ENCODE results near the gene ATP1A1. TPM values are rescaled to one million over a fixed set of nuclear protein-coding genes. Genes with fewer than 3 reads are reported as not detected.

The ATP1A1 gene
- total and polyA plus RNA-seq, 4 donors = 68.6 to 128 (median 82.6) TPM

DNA sequence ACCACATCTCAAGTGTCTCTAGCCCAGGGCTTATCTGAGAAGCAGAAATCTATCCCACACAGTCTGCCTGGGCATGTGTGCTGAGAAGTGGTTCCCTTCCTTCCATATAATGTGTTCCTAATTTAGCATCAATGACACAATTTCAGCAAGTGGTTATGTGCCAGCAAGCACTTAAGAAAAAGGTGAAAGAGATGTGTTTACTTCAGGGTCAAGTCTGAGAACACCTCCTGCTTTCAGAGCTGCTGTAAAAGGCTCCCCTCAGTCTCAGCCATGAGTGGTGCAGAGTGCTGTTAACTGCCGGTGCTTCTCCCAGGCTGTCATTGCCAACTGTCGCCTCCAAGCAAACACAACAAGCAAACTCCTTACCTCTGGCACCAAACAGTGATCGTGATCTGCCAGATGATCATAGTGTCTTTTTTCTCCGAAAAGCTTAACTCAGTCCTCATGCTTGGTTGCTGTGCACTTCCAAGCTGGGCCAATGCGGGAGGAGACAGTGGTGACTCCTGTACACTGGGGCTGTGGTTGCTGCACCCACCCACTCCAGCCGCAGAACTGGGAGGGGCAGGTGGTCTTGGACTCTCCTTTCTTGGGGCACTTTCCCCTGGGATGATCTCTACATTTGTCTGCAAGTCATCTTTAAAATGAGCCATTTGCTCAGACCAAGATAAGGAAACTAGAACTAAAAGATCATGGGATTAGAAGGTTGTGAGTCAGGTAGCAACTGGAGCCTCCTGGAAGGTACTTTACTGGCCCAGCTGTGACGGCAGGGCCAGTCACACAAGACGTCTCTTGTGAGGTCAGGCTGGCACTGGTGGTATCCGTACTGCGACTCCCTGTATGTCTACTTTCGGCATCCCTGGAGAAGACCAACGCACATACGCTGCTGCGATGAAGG, 32.4 kb downstream of the ATP1A1 start:
- no peaks in the 10 kb centered on the region for H3K27me3 ChIP-seq (ENCODE audit: control insufficient read depth in 4 of 4, insufficient read depth in 4 of 4, low read length in 3 of 4)
- WGBS = 74% methylated on average over 14 of the region's 14 CpGs
- H3K27ac ChIP-seq (ENCODE audit: low read depth in 1 of 2, low read length in 2 of 2) = no peak overlapping the region
- peaks cover 0 to 19% (median 2%) of the 10 kb centered on the region in 4 donors for H3K4me1 ChIP-seq (ENCODE audit: control insufficient read depth in 4 of 4, insufficient read depth in 4 of 4, low read length in 3 of 4)
- no peak overlapping the region for H3K4me3 ChIP-seq (ENCODE audit: low read depth in 1 of 3, low read length in 3 of 3)
- H3K9ac ChIP-seq (ENCODE audit: low read depth in 1 of 2, low read length in 2 of 2) = no peak overlapping the region
- H3K36me3 ChIP-seq (ENCODE audit: control insufficient read depth in 4 of 4, insufficient read depth in 3 of 4, low read depth in 1 of 4, low read length in 3 of 4) = peaks cover 5 to 66% (median 47%) of the 10 kb centered on the region in 4 donors
- no peaks in the 10 kb centered on the region for H3K9me3 ChIP-seq (ENCODE audit: control insufficient read depth in 4 of 4, low read length in 3 of 4)
- TF ChIP-seq RAD21 (IDR thresholded peaks at IDR 0.05) (no peak), HNF4A (conservative IDR thresholded peaks at IDR 0.05) (no peak), GABPA (IDR thresholded peaks at IDR 0.05 in 1 of 2, conservative IDR thresholded peaks at IDR 0.05 in 1 of 2) (no peak), HNF4G (IDR thresholded peaks at IDR 0.05) (no peak), YY1 (IDR thresholded peaks at IDR 0.05) (no peak), TAF1 (conservative IDR thresholded peaks at IDR 0.05) (no peak), FOXA1 (IDR thresholded peaks at IDR 0.05) (no peak), JUND (IDR thresholded peaks at IDR 0.05) (no peak)
- TF ChIP-seq, protein P1, sequence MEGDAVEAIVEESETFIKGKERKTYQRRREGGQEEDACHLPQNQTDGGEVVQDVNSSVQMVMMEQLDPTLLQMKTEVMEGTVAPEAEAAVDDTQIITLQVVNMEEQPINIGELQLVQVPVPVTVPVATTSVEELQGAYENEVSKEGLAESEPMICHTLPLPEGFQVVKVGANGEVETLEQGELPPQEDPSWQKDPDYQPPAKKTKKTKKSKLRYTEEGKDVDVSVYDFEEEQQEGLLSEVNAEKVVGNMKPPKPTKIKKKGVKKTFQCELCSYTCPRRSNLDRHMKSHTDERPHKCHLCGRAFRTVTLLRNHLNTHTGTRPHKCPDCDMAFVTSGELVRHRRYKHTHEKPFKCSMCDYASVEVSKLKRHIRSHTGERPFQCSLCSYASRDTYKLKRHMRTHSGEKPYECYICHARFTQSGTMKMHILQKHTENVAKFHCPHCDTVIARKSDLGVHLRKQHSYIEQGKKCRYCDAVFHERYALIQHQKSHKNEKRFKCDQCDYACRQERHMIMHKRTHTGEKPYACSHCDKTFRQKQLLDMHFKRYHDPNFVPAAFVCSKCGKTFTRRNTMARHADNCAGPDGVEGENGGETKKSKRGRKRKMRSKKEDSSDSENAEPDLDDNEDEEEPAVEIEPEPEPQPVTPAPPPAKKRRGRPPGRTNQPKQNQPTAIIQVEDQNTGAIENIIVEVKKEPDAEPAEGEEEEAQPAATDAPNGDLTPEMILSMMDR (IDR thresholded peaks at IDR 0.05; ENCODE audit: low read depth, low read length, missing input control) = no peak
- TF ChIP-seq, protein P2, sequence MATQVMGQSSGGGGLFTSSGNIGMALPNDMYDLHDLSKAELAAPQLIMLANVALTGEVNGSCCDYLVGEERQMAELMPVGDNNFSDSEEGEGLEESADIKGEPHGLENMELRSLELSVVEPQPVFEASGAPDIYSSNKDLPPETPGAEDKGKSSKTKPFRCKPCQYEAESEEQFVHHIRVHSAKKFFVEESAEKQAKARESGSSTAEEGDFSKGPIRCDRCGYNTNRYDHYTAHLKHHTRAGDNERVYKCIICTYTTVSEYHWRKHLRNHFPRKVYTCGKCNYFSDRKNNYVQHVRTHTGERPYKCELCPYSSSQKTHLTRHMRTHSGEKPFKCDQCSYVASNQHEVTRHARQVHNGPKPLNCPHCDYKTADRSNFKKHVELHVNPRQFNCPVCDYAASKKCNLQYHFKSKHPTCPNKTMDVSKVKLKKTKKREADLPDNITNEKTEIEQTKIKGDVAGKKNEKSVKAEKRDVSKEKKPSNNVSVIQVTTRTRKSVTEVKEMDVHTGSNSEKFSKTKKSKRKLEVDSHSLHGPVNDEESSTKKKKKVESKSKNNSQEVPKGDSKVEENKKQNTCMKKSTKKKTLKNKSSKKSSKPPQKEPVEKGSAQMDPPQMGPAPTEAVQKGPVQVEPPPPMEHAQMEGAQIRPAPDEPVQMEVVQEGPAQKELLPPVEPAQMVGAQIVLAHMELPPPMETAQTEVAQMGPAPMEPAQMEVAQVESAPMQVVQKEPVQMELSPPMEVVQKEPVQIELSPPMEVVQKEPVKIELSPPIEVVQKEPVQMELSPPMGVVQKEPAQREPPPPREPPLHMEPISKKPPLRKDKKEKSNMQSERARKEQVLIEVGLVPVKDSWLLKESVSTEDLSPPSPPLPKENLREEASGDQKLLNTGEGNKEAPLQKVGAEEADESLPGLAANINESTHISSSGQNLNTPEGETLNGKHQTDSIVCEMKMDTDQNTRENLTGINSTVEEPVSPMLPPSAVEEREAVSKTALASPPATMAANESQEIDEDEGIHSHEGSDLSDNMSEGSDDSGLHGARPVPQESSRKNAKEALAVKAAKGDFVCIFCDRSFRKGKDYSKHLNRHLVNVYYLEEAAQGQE (IDR thresholded peaks at IDR 0.05) = no peak
- TF ChIP-seq, protein P3, sequence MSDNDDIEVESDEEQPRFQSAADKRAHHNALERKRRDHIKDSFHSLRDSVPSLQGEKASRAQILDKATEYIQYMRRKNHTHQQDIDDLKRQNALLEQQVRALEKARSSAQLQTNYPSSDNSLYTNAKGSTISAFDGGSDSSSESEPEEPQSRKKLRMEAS (IDR thresholded peaks at IDR 0.05) = no peak
- TF ChIP-seq, protein P4, sequence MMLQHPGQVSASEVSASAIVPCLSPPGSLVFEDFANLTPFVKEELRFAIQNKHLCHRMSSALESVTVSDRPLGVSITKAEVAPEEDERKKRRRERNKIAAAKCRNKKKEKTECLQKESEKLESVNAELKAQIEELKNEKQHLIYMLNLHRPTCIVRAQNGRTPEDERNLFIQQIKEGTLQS (IDR thresholded peaks at IDR 0.05) = no peak
- DNase-seq (ENCODE audit: low spot score) = no peak

DNA sequence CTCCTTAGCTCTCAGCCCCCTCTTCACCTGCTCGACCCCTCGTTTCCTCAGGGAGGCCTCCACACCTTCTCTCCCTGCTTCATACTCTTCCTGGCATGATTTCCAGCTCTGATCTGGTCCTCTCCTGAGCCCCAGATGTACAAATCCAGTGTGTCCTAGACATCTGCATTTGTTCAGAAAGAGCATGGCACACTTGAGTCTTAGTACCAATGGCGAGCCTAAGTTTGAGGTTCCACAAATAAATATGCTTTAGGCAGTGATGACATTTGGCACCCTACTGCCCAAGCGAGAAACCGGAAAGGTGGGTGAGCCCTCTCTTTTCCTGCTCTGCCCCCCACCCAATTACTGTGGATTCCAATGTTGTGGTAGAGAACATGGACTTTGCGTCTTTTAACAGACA, 34.0 kb downstream of the ATP1A1 start:
- H3K27ac ChIP-seq (ENCODE audit: low read depth in 1 of 2, low read length in 2 of 2) = no peak overlapping the region
- H3K27me3 ChIP-seq (ENCODE audit: control insufficient read depth in 4 of 4, insufficient read depth in 4 of 4, low read length in 3 of 4) = no peaks in the 10 kb centered on the region
- no peak overlapping the region for H3K9ac ChIP-seq (ENCODE audit: low read depth in 1 of 2, low read length in 2 of 2)
- TF ChIP-seq RAD21 (IDR thresholded peaks at IDR 0.05) = no peak
- TF ChIP-seq HNF4A (conservative IDR thresholded peaks at IDR 0.05) = no peak
- TF ChIP-seq JUND (IDR thresholded peaks at IDR 0.05) = no peak
- TF ChIP-seq RXRA (IDR thresholded peaks at IDR 0.05) = no peak
- TF ChIP-seq, protein P3 (IDR thresholded peaks at IDR 0.05) = no peak
- no peak for TF ChIP-seq EGR1 (IDR thresholded peaks at IDR 0.05; ENCODE audit: low read depth in 2 of 2)
- TF ChIP-seq, protein P5, sequence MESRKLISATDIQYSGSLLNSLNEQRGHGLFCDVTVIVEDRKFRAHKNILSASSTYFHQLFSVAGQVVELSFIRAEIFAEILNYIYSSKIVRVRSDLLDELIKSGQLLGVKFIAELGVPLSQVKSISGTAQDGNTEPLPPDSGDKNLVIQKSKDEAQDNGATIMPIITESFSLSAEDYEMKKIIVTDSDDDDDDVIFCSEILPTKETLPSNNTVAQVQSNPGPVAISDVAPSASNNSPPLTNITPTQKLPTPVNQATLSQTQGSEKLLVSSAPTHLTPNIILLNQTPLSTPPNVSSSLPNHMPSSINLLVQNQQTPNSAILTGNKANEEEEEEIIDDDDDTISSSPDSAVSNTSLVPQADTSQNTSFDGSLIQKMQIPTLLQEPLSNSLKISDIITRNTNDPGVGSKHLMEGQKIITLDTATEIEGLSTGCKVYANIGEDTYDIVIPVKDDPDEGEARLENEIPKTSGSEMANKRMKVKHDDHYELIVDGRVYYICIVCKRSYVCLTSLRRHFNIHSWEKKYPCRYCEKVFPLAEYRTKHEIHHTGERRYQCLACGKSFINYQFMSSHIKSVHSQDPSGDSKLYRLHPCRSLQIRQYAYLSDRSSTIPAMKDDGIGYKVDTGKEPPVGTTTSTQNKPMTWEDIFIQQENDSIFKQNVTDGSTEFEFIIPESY (IDR thresholded peaks at IDR 0.05) = no peak
- no peak for TF ChIP-seq FOXA2 (IDR thresholded peaks at IDR 0.05)
- TF ChIP-seq FOXA1 (IDR thresholded peaks at IDR 0.05) = no peak
- TF ChIP-seq, protein P4 (IDR thresholded peaks at IDR 0.05) = no peak
- H3K4me1 ChIP-seq (ENCODE audit: control insufficient read depth in 4 of 4, insufficient read depth in 4 of 4, low read length in 3 of 4) = peaks cover 3 to 23% (median 5%) of the 10 kb centered on the region in 4 donors
- no peak for DNase-seq (ENCODE audit: low spot score)
- no peaks in the 10 kb centered on the region for H3K9me3 ChIP-seq (ENCODE audit: control insufficient read depth in 4 of 4, low read length in 3 of 4)
- WGBS = 96% methylated on average over 6 of the region's 6 CpGs
- no peak overlapping the region for H3K4me3 ChIP-seq (ENCODE audit: low read depth in 1 of 3, low read length in 3 of 3)
- peaks cover 0 to 51% (median 32%) of the 10 kb centered on the region in 4 donors for H3K36me3 ChIP-seq (ENCODE audit: control insufficient read depth in 4 of 4, insufficient read depth in 3 of 4, low read depth in 1 of 4, low read length in 3 of 4)
